ENCODE data around the gene NCR1.

GRCh38 chr19:54889566-54889965 lies 16.4 kb upstream of the NCR1 start:
- TF ChIP-seq CTCF (IDR thresholded peaks at IDR 0.05) (no peak), POLR2A (IDR thresholded peaks at IDR 0.05) (no peak), EP300 (IDR thresholded peaks at IDR 0.05; ENCODE audit: low read depth) (no peak)

All from transverse colon (tissue), 3 donors.